ENCODE results near the gene MXRA7. TPM values are rescaled to one million over a fixed set of nuclear protein-coding genes. Genes with fewer than 3 reads are reported as not detected.
"Not testable (repeated sequence)": the region's sequence is repeated elsewhere in the genome, so short reads cannot be mapped to it uniquely, and the experiment has no call there.

MXRA7 gene
- total RNA-seq, 2 donors from 2014 or later: 76.1 to 285 TPM

- intact Hi-C loops (cut with DNase I): no loop called here
- WGBS: 79% methylated on average over 9 of the region's 9 CpGs
- H3K36me3 ChIP-seq: no peaks in the 10 kb centered on the region
Measured at GRCh38 chr17:76747716-76748363, 37.1 kb upstream of the MXRA7 start.

DNA sequence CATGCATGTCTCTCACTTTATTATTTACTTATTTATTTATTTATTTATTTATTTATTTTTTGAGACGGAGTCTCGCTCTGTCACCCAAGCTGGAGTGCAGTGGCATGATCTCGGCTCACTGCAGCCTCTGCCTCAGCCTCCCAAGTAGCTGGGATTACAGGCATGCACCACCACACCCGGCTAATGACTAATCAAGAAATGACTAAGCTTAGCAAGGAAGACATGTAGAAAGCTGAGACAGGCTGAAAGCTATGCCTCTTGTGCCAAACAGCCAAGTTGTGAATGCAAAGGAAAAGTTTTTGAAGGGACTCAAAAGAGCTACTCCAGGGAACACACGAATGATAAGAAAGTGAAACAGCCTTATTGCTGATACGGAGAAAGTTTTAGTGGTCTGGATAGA, 35.0 kb upstream of the MXRA7 start:
- DNase-seq (ENCODE audit: low spot score); H3K4me3 ChIP-seq; H3K36me3 ChIP-seq; H3K27me3 ChIP-seq (replicated peaks; ENCODE audit: insufficient read depth); H3K4me1 ChIP-seq (replicated peaks); H3K9me3 ChIP-seq; intact Hi-C loops (cut with DNase I); H3K27ac ChIP-seq: not testable (repeated sequence)
- 96% methylated on average over 6 of the region's 6 CpGs for WGBS

More at GRCh38 chr17:76747716-76748363, 37.1 kb upstream of the MXRA7 start:
- H3K27me3 ChIP-seq (replicated peaks; ENCODE audit: insufficient read depth): no peaks in the 10 kb centered on the region
- H3K27ac ChIP-seq: no peak overlapping the region
- H3K4me1 ChIP-seq (replicated peaks): no peaks in the 10 kb centered on the region
- H3K9me3 ChIP-seq: no peaks in the 10 kb centered on the region
- H3K4me3 ChIP-seq: no peak overlapping the region
- TF ChIP-seq POLR2A (IDR thresholded peaks at IDR 0.05) (no peak), POLR2AphosphoS5 (IDR thresholded peaks at IDR 0.05) (no peak)
- TF ChIP-seq, protein P1, sequence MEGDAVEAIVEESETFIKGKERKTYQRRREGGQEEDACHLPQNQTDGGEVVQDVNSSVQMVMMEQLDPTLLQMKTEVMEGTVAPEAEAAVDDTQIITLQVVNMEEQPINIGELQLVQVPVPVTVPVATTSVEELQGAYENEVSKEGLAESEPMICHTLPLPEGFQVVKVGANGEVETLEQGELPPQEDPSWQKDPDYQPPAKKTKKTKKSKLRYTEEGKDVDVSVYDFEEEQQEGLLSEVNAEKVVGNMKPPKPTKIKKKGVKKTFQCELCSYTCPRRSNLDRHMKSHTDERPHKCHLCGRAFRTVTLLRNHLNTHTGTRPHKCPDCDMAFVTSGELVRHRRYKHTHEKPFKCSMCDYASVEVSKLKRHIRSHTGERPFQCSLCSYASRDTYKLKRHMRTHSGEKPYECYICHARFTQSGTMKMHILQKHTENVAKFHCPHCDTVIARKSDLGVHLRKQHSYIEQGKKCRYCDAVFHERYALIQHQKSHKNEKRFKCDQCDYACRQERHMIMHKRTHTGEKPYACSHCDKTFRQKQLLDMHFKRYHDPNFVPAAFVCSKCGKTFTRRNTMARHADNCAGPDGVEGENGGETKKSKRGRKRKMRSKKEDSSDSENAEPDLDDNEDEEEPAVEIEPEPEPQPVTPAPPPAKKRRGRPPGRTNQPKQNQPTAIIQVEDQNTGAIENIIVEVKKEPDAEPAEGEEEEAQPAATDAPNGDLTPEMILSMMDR (IDR thresholded peaks at IDR 0.05): no peak
- DNase-seq (ENCODE audit: low spot score): no peak

DNA sequence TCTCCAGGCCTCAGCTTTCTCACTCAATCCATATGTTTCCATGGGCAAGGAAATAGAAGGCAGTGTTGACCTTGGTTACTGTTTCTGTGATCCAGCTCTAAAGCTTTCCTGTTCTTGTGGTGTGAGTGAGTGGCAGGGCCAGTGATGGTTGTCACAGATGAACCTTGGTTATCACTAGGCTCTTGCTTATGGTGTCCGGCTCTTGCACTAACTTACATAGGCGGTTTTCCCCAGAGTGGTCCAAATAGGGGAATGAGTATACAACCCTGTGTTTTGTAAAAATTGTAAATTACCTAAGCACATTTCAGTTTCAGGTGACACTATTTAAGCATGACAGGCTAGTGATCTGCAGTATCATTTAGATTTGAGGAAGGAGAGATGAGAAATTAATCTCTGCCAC, 34.0 kb upstream of the MXRA7 start:
- no peaks in the 10 kb centered on the region for H3K4me1 ChIP-seq (replicated peaks)
- intact Hi-C loops (cut with DNase I): no loop called here
- H3K9me3 ChIP-seq: no peaks in the 10 kb centered on the region
- no peak overlapping the region for H3K27ac ChIP-seq
- no peak for DNase-seq (ENCODE audit: low spot score)
- no peaks in the 10 kb centered on the region for H3K36me3 ChIP-seq
- no peak overlapping the region for H3K4me3 ChIP-seq
- no peaks in the 10 kb centered on the region for H3K27me3 ChIP-seq (replicated peaks; ENCODE audit: insufficient read depth)
- TF ChIP-seq POLR2A (IDR thresholded peaks at IDR 0.05) (no peak), POLR2AphosphoS5 (IDR thresholded peaks at IDR 0.05) (no peak)
- TF ChIP-seq, protein P1 (IDR thresholded peaks at IDR 0.05): no peak
- WGBS: 100% methylated on average over 2 of the region's 2 CpGs

DNA sequence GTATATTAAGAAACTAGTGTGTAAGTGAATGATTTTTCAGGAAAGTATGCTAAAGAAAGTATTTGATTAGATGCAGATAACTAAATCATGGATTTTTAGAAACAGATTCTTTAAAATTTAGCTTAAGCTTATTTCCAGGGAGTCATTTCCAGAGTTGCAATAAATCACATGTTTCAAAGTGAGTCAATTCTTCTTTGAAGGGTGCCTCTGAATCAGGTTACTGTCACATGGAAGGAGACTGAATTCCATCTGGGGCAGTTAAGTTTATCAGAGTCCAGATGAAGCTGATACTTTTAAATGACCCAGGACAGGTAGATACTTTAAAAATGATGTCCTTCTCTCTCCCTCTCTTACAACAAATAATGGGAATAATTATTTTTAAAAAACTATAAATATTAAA, 32.2 kb upstream of the MXRA7 start:
- Histone ChIP-seq H3K27ac (no peak overlapping the region), H3K4me1 (replicated peaks) (peaks cover 4% of the 10 kb centered on the region), H3K27me3 (replicated peaks; ENCODE audit: insufficient read depth) (no peaks in the 10 kb centered on the region), H3K36me3 (no peaks in the 10 kb centered on the region), H3K9me3 (no peaks in the 10 kb centered on the region), H3K4me3 (no peak overlapping the region)
- intact Hi-C loops (cut with DNase I): no loop called here
- DNase-seq (ENCODE audit: low spot score): no peak
- TF ChIP-seq POLR2A (IDR thresholded peaks at IDR 0.05) (no peak), POLR2AphosphoS5 (IDR thresholded peaks at IDR 0.05) (no peak)
- TF ChIP-seq, protein P1 (IDR thresholded peaks at IDR 0.05): no peak

DNA sequence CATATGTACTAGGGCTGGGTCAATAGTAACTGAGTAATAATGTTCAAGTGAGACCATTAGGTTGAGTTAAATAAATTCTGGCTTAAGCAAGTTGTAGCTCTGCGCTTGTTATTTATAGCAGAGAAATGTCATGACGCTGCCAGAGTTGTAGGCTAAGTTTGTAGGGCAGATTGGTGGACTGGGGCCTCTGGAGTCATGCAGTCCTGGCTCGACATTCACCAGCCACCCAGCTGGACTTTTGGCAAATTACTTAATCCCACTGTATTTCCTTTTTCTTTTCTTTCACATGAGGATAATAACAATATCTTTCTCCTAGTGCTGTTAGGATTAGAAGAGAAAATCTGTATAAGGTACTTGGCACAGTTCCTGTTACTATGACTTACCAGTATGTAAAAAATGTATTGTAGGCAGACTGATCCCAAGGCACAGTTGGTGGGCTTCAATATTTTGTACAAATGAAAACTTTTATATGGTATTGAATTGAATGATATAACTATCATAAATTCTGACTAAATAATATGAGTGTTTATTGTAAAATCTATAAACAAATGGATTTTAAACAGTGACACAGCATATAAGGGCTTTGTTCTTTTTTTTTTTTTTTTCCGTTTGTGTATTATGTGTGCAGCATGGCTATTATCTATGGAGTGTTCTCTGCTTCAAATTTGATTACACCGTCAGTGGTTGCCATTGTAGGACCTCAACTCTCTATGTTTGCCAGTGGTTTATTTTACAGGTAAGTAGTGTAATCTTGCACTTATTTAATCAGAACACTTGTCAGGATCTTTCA, 29.8 kb upstream of the MXRA7 start:
- peaks cover 4% of the 10 kb centered on the region for H3K4me1 ChIP-seq (replicated peaks)
- TF ChIP-seq, protein P1 (IDR thresholded peaks at IDR 0.05): no peak
- no peak for TF ChIP-seq POLR2A (IDR thresholded peaks at IDR 0.05)
- TF ChIP-seq POLR2AphosphoS5 (IDR thresholded peaks at IDR 0.05): no peak
- 56% methylated on average over 5 of the region's 5 CpGs for WGBS
- intact Hi-C loops (cut with DNase I): no loop called here
- no peaks in the 10 kb centered on the region for H3K9me3 ChIP-seq
- no peak for DNase-seq (ENCODE audit: low spot score)
- no peaks in the 10 kb centered on the region for H3K27me3 ChIP-seq (replicated peaks; ENCODE audit: insufficient read depth)
- no peak overlapping the region for H3K4me3 ChIP-seq
- no peak overlapping the region for H3K27ac ChIP-seq
- no peaks in the 10 kb centered on the region for H3K36me3 ChIP-seq

GRCh38 chr17:76739568-76740115, 28.9 kb upstream of the MXRA7 start:
- H3K27me3 ChIP-seq (replicated peaks; ENCODE audit: insufficient read depth); H3K27ac ChIP-seq; H3K36me3 ChIP-seq; H3K4me1 ChIP-seq (replicated peaks); intact Hi-C loops (cut with DNase I); H3K4me3 ChIP-seq; DNase-seq (ENCODE audit: low spot score); H3K9me3 ChIP-seq: not testable (repeated sequence)
- WGBS: 93% methylated on average over 17 of the region's 17 CpGs
